Kidney (tissue), 14 donors: Measurements from ENCODE around the gene GM2A. TPM values are rescaled to one million over a fixed set of nuclear protein-coding genes. Genes with fewer than 3 reads are reported as not detected.

Source experiments
- DNase-seq, 5 donors: peaks; one replicate each; pipeline ENCODE4 v3.0.0-alpha.2; 2013 to 2020
- FAIRE-seq: peaks from 2 replicates; lab custom pipeline; 2012; peaks lifted over from hg19 to GRCh38; lab: Jason Lieb, UNC
- H3K27ac ChIP-seq, 2 donors: one replicate each; pipeline ENCODE4 v1.7.0; 2013; ENCODE audit warnings: low read depth in 2 of 2, low read length in 2 of 2, inconsistent platforms in 1 of 2
- H3K27me3 ChIP-seq: one replicate; pipeline ENCODE4 v1.7.1; 2013; ENCODE audit warnings: low read length, inconsistent platforms; ENCODE audit not compliant: control insufficient read depth, insufficient read depth
- H3K36me3 ChIP-seq, 3 donors: one replicate each; pipeline versions ENCODE4 v1.7.0 to v1.7.1; 2013; ENCODE audit warnings: low read length in 3 of 3, control low read depth in 1 of 3, inconsistent platforms in 1 of 3; ENCODE audit not compliant: insufficient read depth in 3 of 3, control insufficient read depth in 2 of 3
- H3K4me1 ChIP-seq, 3 donors: one replicate each; pipeline versions ENCODE4 v1.7.0 to v1.7.1; 2013; ENCODE audit warnings: low read length in 3 of 3, inconsistent platforms in 1 of 3, low read depth in 1 of 3; ENCODE audit not compliant: control insufficient read depth in 2 of 3, insufficient read depth in 2 of 3
- H3K4me3 ChIP-seq, 3 donors: one replicate each; pipeline versions ENCODE4 v1.7.0 to v1.8.1; 2013; ENCODE audit warnings: low read length in 3 of 3, control low read depth in 1 of 3, inconsistent platforms in 1 of 3
- H3K9ac ChIP-seq, 3 donors: one replicate each; pipeline versions ENCODE4 v1.7.0 to v1.7.1; 2013; ENCODE audit warnings: low read length in 3 of 3, control low read depth in 1 of 3, inconsistent platforms in 1 of 3
- H3K9me3 ChIP-seq, 3 donors: one replicate each; pipeline versions ENCODE4 v1.7.0 to v1.7.1; 2013; ENCODE audit warnings: low read length in 3 of 3, control low read depth in 1 of 3, inconsistent platforms in 1 of 3; ENCODE audit not compliant: control insufficient read depth in 2 of 3, insufficient read depth in 1 of 3
- CTCF ChIP-seq: IDR thresholded peaks from 3 replicates; pipeline ENCODE4 v1.5.1; 2012; ENCODE audit warnings: mild to moderate bottlenecking, moderate library complexity, borderline replicate concordance; ENCODE audit not compliant: insufficient read depth; ENCODE audit errors: extremely low read depth
- intact Hi-C: fragments of 100-400 bp; cut with DNase I; formaldehyde crosslinking; loops from one replicate; pipeline ENCODE4 v1.11.1; 2022
- polyA plus RNA-seq: library from polyadenylated mRNA; stranded (reverse); fragments of 350-450 nt; fragmentation: Illumina TruSeq; extraction: RNeasy Lipid Tissue Mini Kit (QIAGEN cat#74804); gene quantifications from one replicate; pipeline ENCODE4 v1.2.3, GENCODE V29; 2014; ENCODE audit warnings: low read depth, low replicate concordance; ENCODE audit not compliant: insufficient read depth
- total RNA-seq: library from RNA; stranded (reverse); fragmentation: NEBNext Ultra II Directional; extraction: Animal tissue kit (Norgen Biotek cat#: 25700); gene quantifications from one replicate; pipeline ENCODE4 v1.2.1, GENCODE V29; 2021
- donor health status: control.
- donor health status: control.
- donor health status: control.
- donor health status: control.
- donor health status: control.
- donor health status: DM: yes; HTN: yes; CAD: no.
- donor health status: Normal renal cell carcinoma (clear cell type).

Gene GM2A
- total and polyA plus RNA-seq, 2 donors from 2014 or later = 13.7 to 29.8 TPM

- no peak overlapping the region for H3K4me3 ChIP-seq
- H3K9ac ChIP-seq = no peak overlapping the region
- TF ChIP-seq CTCF = no peak
- H3K36me3 ChIP-seq = no peaks in the 10 kb centered on the region
- no peaks in the 10 kb centered on the region for H3K9me3 ChIP-seq
- intact Hi-C loops = no loop called here
- H3K27me3 ChIP-seq = no peaks in the 10 kb centered on the region
- DNase-seq = peak in 1 of 5 donors; percentile 10
- FAIRE-seq = no peak
- H3K27ac ChIP-seq = no peak overlapping the region
- peaks cover 0 to 14% (median 9%) of the 10 kb centered on the region in 3 donors for H3K4me1 ChIP-seq
Measured at GRCh38 chr5:151257731-151258181, 4.8 kb downstream of the GM2A start.

- H3K4me3 ChIP-seq = no peak overlapping the region
- intact Hi-C loops = no loop called here
- no peak overlapping the region for H3K27ac ChIP-seq
- DNase-seq (no peak), FAIRE-seq (no peak)
- TF ChIP-seq CTCF = no peak
- no peaks in the 10 kb centered on the region for H3K36me3 ChIP-seq
- no peak overlapping the region for H3K9ac ChIP-seq
- peaks cover 0 to 14% (median 9%) of the 10 kb centered on the region in 3 donors for H3K4me1 ChIP-seq
- H3K27me3 ChIP-seq = no peaks in the 10 kb centered on the region
- H3K9me3 ChIP-seq = no peaks in the 10 kb centered on the region
Measured at GRCh38 chr5:151258201-151258611, 5.2 kb downstream of the GM2A start.

- DNase-seq (peak in 1 of 5 donors; percentile 18), FAIRE-seq (no peak)
- Histone ChIP-seq H3K4me3 (no peak overlapping the region), H3K9ac (no peak overlapping the region), H3K27ac (no peak overlapping the region), H3K27me3 (no peaks in the 10 kb centered on the region), H3K36me3 (no peaks in the 10 kb centered on the region), H3K9me3 (no peaks in the 10 kb centered on the region), H3K4me1 (peaks cover 0 to 9% (median 8%) of the 10 kb centered on the region in 3 donors)
- intact Hi-C loops = no loop called here
- no peak for TF ChIP-seq CTCF
Measured at GRCh38 chr5:151258816-151259215, 5.8 kb downstream of the GM2A start.

GRCh38 chr5:151259931-151260330, 6.9 kb downstream of the GM2A start:
- no peaks in the 10 kb centered on the region for H3K27me3 ChIP-seq
- no peaks in the 10 kb centered on the region for H3K9me3 ChIP-seq
- H3K4me1 ChIP-seq = no peaks in the 10 kb centered on the region
- no peak for FAIRE-seq
- TF ChIP-seq CTCF = no peak
- no peak overlapping the region for H3K9ac ChIP-seq
- H3K27ac ChIP-seq = no peak overlapping the region
- H3K4me3 ChIP-seq = no peak overlapping the region
- DNase-seq = peak in 1 of 5 donors; percentile 12
- no peaks in the 10 kb centered on the region for H3K36me3 ChIP-seq
- intact Hi-C loops = no loop called here
